HG03103 (cell line): ENCODE measurements around the gene ACAP2.
"Not testable (repeated sequence)": the region's sequence is repeated elsewhere in the genome, so short reads cannot be mapped to it uniquely, and the experiment has no call there.

Experiments used
- ATAC-seq: cut with Tn5 transposase; IDR thresholded peaks from one replicate; pipeline ENCODE4 v1.9.1; 2021; ENCODE audit warnings: low read depth; ENCODE audit not compliant: unreplicated experiment

The ACAP2 gene

DNA sequence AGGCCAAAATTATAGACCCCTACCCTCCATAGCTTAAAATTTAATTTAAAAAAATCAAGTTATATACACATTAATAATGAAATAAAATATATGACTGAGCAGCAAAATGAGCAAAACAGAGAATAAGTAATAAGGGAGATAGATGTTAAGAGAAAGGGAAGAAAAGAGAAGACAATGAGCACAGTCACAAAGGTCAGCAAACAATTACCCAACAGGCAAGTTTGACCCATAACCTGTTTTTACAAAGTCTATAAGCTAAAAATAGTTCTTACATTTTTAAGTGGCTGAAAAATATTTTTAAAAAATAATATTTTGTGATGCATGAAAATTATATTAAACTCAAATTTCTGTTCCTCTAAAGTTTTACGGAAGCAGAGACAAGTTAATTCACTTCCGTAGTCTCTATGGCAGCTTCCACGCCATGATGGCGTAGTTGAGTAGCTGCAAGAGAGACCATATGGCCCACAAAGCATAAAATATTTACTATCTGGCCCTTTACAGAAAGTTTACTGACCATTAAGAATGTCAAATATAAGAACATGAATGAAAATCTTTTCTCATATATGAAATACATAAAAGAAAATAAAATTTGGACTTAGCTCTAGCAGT, 47.5 kb downstream of the ACAP2 start:
- ATAC-seq: no peak

DNA sequence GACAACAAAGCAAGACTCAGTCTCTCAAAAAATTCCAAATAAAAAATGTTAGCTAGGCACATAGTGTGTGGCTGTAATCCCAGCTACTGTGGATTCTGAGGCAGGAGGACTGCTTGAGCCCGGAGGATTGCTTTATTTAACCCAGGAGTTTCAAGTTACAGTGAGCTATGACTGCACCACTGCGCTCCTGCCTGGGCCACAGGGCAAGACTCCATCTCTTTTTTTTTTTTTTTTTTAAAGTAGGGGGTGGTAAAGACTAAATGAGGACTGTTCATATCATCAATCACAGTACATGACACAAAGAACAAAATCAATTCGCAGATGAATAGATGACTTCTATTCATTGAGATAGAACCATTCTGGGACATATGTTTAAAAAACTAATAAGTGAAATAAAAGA, 48.1 kb downstream of the ACAP2 start:
- no peak for ATAC-seq

DNA sequence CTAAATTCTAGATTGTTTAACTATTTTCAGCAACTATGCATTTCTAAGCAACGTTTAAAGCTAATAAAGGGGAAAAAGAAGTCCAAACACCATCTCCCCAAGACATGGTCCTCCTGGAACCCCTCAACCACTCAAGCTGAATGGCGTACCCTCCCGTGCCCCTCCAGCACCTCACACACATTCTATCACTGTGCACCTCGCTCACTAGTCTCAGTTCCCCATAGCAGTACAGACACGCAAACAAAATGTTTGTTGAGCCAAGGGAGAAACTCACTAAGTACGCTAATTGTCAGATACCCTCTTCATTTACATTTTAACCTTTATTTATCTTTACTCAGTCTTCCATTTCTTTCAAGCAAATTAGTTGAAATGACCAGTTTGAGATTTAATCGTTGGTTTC, 48.8 kb downstream of the ACAP2 start:
- peak; percentile 77 for ATAC-seq

DNA sequence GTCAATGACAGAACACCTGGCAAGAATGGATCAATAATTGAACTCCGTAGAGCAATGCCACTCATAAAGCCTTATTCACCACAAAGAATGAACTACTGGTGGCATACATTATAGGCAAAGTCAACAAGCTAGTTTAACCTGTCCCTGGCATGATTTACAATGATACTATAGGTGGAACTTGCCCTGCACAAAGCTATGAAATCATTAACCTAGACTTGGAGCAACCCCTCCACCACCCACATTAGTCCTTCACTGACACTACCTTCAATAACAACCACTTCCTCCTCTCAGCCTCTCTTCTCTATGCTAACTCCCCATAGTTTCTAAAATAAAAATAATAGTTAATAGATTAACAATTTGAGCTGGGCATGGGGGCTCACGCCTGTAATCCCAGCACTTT, 54.4 kb downstream of the ACAP2 start:
- no peak for ATAC-seq

DNA sequence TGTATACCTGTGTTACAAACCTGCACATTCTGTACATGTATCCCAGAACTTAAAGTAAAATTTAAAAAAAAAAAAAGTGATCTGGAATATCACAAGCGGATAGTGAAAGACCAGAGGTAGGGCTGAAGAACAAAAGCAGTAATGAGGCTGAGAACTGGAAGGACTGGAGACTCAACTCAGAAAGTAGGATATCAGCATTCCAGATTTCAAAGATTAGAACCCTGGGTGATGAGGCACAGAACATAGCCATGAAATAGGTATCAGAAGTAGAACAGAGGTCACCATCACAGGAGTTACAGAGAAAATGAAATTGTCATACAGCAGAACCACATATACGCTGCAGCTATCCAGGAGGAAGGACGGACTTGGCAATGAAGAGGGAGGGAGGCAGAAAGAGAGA, 56.1 kb downstream of the ACAP2 start:
- no peak for ATAC-seq

DNA sequence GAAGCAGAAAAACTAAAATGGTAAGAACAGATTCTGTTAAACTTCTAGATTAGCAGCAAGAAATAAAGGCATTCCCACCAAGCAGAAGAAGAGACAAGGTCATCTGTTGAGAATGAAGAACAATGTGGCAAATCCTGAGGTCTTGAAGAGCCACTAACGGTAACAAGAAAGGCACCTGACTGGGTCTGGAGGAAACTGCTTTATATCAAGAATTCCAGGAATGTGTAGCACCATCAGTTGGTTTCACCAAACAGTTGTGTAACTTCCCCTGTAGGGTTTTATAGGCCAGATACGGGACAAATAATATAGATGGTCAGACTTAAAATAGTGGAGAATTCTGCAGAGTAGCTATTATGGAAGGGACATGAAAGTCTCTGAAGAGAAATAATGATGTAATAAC, 57.3 kb downstream of the ACAP2 start:
- no peak for ATAC-seq

DNA sequence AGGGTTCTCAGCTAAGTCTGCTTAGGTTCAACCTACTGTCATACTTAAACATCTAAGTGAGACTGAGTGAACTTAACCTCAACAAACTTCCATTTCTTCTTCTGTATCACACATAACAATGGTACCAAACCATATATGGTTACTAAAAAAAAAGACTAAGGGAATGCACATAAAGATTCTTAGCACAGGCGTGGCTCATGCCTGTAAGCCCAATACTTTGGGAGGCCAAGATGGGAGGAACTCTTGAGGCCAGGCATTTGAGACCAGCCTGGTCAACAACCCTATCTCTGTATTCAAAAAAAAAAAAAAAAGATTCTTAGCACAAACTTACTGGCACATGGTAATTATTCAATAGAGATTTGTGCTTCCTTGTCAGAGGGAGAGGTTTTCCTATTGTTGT, 57.9 kb downstream of the ACAP2 start:
- no peak for ATAC-seq

DNA sequence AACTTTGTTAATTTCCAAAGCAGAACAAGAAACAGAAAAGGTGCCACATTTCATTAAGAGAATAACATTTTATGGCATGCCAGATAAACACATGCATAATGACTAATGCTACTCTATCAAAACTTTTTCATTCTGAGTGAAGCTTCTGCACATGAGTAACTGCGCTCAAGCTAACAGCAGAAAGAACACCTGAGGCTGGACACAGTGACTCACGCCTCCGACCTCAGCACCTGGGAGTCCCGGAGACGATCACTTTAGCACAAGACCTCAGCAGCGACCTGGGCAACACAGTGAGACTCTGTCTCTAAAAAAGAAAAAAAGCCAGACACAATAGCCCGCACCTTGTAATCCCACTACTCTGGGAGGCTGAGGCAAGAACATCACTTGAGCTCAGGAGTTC, 70.6 kb downstream of the ACAP2 start:
- ATAC-seq: no peak

DNA sequence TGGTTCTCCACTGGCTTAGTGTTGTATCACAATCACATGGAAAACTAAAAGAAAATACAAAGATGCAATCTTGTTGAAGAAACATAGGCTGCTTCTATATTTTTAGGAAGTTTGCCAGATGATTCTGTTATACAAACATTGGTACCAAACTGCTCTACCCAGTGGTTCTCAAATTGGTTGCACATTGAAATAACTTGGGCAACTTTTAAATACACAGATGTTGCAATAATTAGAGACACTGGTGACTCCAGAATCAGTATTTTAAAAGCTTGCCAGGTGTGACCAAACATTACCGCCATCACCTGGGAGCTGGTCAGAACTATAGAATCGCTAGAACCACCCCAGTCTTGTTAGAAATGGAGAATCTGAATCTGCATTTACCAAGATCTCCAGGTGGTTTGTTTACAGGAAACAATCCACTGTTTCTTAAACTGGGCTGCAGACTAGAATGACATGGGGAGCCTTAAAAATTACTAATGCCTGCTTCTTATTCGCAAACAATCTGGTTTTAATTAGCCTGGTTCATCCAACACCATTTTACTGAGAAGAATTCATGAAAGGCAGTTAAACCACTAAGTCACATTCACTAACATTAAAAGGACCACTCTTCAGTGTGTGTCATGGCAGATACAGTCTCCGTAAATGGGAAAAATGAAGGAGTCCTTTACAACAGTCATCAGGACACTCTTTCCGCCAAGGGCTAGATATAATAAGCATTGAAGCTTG, 76.5 kb downstream of the ACAP2 start:
- no peak for ATAC-seq

DNA sequence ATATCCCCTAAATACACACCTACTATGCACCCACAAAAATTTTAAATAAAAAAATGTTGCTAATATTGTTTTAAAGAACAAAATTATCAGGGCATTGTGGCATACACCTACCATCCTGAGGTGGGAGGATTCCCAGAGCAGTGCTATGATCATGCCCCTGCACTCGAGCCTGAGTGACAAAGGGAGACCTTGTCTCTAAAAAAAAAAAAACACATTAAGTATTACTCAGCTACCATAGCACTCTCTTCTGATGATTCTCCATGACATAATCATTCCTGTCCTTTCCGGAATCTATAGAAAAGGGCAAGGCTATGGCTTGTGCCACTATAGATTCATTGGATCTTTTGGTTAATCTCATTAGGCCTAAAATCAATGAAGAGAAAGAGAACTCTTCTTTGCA, 77.4 kb downstream of the ACAP2 start:
- no peak for ATAC-seq

DNA sequence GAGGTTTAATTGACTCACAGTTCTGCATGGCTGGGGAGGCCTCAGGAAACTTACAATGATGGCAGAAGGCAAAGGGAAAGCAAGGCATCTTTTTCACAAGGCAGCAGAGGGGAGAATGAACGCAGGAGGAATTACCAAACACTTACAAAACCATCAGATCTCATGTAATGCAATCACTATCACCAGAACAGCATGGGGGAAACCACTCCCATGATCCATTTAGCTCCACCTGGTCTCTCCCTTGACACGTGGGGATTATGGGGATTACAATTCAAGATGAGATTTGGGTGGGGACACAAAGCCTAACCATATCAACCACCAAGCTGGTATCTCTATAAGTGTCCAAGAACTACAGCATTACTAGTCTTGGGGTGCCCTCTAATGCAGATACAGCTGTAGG, 85.0 kb downstream of the ACAP2 start:
- ATAC-seq: not testable (repeated sequence)

DNA sequence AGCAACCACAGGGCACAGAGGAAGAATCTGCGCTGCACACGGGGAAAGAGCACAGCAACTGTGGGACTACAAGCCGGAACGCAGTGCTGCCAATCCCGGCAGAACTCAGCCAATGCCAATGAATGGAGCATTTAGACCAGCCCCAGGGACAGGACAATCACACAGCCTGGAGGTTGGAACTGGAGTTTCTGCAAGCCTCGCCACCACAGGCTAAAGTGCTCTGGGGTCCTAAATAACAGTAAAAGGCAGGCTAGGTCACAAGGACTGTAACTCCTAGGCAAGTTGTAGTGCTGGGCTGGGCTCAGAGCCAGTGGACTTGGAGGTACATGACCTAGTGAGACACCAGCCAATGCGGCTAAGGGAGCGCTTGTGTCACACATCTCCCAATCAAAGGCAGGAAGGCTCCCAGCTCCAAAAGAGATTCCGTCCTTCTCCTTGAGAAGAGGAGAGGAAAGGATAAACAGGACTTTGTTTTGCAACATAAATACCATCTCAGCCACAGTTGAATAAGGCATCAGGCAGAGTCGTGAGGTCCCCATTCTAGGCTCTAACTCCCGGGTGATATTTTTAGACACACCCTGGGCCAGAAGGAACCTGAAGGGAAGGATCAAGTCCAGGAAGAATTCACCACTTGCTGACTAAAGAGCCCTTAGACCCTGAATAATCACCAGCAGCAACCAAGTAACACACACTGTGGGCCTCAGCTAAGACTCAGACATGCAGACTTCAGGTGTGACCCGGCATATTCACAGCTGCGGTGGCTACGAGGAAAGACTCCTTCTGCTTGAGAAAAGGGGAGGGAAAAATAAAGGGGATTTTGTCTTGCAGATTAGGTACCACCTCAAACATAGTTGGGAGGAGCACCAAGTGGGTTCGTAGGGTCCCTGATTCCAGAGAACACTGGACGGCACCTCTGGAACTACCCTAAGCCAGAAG, 86.4 kb downstream of the ACAP2 start:
- ATAC-seq: no peak

DNA sequence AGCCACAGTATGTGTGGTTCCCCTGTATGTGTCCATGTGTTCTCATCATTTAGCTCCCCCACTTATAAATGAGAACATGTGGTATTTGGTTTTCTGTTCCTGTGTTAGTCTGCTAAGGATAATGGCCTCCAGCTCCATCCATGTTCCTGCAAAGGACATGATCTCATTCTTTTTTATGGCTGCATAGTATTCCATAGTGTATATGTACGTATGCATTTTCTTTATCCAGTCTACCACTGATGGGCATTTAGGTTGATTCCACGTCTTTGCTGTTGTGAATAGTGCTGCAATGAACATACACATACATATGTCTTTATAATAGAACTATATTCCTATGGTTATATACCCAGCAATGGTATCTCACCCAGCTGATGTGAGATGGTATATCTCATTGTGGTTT, 88.8 kb downstream of the ACAP2 start:
- ATAC-seq: not testable (repeated sequence)

DNA sequence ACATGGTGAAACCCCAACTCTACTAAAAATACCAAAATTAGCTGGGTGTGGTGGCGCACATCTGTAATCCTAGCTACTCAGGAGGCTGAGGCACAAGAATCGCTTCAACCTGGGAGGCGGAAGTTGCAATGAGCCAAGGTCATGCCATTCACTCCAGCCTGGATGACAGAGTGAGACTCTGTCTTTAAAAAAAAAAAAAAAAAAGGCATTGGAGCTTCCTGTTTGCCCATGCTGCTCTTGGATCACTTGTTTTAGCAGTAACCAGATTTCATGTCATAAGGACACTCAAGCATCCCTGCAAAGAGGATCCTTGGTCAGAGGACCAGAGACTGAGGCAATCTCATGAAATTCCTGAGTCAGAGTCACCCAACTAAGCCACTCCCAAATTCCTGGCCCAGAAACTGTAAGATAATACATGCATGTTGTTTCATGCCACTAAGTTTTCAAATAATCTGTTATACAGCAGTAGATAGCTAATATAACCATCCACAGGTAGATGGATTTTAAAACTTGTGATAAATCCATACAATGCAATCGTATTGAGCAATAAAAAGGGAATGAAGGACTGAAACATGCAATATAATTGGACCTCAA, 89.8 kb downstream of the ACAP2 start:
- ATAC-seq: no peak

DNA sequence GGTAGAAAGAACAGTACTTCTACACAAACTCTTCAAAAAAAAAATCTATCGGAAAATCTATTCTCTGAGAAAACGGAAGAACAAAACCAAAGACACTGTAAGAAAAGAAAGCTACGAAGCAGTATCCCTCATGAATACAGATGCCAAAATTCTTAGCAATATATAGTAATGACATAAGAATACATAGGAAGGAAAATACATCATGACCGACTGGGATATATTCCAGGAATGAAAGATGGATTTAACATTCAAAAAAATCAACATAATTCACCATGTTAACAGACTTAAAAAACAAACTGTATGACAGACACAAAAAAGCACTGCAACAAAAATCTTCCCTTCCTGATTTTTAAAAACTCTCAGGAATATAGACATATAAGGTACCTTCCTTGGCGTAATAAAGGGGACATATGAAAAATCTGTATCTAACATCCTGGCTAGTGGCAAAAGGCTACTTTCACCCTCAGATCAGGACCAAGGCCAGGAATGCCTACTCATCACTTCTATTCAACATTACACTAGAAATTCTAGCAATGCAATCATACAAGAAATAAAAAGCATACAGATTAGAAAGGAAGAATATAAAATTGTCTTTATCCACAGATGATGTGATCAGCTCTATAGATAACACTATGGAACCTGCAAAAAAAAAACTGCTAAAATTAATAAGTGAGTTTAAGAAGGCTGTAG, 94.2 kb downstream of the ACAP2 start:
- no peak for ATAC-seq

DNA sequence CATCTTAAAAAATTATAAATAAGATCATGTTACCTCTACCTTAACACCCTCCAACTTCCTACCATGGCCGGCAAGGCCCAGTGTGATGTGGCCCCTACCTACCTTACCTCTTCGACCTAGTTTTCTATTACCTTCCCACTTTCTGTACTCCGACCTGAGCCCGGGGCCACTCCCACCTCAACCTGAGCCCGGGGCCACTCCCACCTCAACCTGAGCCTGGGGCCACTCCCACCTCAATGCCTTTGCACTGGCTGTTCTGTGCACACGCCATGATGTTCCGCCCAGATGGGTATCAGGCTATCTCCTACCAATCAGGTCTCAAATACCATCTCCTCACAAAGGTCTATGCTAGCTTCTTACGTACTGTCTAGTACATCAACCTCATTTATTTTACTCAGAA, 105.1 kb downstream of the ACAP2 start:
- no peak for ATAC-seq

DNA sequence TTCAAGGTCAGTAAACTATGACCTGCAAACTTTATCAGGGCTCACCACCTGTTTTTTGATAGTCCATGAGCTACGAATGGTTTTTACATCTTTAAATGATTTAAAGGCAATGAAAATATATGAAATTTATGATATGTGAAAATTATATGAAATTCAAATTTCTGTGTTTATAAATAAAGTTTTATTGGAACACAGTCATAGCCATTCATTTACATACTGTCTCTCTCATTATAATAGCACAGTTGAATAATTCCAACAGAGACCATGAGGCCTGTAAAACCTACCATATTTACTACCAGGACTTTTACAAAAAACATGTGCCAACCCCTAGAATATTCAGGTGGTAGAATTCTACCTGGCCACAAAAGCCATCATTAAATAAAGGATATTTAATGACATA, 107.9 kb downstream of the ACAP2 start:
- ATAC-seq: no peak

DNA sequence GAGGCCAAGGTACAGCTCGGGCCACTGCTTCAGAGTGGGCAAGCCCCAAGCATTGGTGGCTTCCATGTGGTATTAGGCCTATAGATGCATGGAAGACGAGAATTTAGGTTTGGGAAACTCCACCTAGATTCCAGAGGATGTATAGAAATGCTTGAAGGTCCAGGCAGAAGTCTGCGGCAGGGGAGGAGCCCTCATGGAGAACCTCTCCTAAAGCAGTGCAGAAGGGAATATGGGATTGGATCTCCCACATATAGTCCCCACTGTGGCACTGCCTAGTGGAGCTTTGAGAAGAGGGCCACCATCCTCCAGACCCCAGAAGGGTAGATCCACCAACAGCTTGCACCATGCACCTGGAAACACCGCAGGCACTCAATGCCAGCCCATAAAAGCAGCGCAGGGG, 123.8 kb downstream of the ACAP2 start:
- no peak for ATAC-seq

DNA sequence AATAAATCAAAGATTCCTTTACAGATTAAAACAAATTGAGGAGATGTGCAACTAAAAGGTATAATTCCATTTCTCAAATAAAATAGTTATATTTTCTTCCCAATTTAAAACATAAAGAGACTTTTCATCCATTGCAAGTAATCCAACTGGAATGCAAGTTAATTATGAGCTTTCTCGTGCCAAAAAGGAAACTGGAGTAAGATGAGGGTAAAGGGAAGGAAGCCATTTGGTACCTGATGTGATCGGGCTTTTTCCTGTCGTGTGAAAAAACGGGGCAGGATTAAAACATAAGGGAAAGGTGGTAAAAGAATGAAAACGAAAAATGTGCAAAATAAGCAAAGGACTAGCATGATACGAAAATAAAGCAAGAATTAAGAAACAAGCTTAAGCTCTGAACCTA, 130.1 kb downstream of the ACAP2 start:
- no peak for ATAC-seq

DNA sequence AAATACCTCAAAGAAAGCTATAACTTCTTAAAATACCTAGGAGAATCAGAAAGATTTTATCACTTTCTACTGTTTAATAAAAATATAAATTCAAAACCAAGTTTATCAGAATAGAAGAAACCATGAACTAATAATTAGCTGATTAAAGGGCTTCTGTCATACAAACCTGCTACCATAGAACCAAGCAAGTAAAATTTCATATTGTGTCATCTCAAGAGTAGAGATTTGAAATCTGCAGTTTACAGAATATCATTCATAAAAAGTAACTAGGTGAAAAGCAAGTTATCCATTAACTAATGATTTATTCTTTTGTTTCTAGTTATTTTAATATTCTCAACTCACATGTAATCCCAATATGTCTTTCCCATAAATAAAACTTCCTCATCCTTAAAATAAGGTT, 135.1 kb downstream of the ACAP2 start:
- no peak for ATAC-seq

DNA sequence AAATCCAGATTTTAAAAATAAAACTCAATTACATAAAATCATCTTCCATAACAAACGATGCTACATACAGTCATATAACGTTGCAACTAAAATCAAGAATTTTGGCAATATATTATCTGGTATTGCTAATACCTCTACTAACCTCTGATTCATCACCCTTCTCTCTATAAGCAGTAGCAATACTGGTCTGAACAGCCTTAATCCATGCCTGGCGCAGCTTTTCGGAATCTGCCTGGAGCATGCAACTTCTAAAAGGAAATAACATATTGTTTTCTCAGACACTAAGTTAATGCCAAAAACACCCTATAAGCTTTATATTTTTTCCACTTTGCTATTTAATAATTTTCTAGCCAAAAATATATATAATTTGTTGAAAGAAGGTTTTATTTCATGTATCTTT, 136.5 kb downstream of the ACAP2 start:
- ATAC-seq: no peak
